Fibroblast of lung (primary cell): ENCODE data around the gene SCARF1.

ENCODE experiments used
- EZH2 ChIP-seq: IDR thresholded peaks from 2 replicates; pipeline ENCODE4 v1.5.1; 2012; ENCODE audit warnings: low read length, control low read depth, mild to moderate bottlenecking; ENCODE audit errors: missing control alignments
- TF ChIP-seq, protein P1 (sequence below), 2 donors: IDR thresholded peaks in 1 of 2; conservative IDR thresholded peaks in 1 of 2; 1 replicate in 1 of 2; 2 replicates in 1 of 2; pipeline ENCODE4 v1.5.1; 2011 to 2012; ENCODE audit warnings: low read length in 2 of 2, control low read depth in 1 of 2, inconsistent platforms in 1 of 2, low read depth in 1 of 2, mild to moderate bottlenecking in 1 of 2

DNA sequence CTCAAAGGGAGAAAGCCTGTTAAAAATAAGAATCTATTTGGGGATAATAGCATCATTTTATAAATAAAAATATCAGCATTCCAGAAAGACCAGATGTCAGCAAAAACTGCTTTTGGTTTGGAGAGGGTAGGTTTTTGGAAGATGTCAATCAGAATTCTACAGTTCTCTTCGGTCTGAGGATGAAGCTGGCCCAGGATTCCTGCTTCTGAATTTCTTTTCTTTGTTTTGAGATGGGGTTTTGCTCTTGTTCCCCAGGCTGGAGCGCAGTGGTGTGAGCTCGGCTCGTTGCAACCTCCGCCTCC is 52.0 kb downstream of the SCARF1 start:
- TF ChIP-seq, protein P1, sequence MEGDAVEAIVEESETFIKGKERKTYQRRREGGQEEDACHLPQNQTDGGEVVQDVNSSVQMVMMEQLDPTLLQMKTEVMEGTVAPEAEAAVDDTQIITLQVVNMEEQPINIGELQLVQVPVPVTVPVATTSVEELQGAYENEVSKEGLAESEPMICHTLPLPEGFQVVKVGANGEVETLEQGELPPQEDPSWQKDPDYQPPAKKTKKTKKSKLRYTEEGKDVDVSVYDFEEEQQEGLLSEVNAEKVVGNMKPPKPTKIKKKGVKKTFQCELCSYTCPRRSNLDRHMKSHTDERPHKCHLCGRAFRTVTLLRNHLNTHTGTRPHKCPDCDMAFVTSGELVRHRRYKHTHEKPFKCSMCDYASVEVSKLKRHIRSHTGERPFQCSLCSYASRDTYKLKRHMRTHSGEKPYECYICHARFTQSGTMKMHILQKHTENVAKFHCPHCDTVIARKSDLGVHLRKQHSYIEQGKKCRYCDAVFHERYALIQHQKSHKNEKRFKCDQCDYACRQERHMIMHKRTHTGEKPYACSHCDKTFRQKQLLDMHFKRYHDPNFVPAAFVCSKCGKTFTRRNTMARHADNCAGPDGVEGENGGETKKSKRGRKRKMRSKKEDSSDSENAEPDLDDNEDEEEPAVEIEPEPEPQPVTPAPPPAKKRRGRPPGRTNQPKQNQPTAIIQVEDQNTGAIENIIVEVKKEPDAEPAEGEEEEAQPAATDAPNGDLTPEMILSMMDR (conservative IDR thresholded peaks at IDR 0.05 in 1 of 2, IDR thresholded peaks at IDR 0.05 in 1 of 2; ENCODE audit: low read depth in 1 of 2, low read length in 2 of 2), result no peak
- TF ChIP-seq EZH2, result no peak
